Left lobe of liver (tissue), 2 donors: ENCODE results near the gene FN1. TPM values are rescaled to one million over a fixed set of nuclear protein-coding genes. Genes with fewer than 3 reads are reported as not detected.
"Not testable (repeated sequence)": the region's sequence is repeated elsewhere in the genome, so short reads cannot be mapped to it uniquely, and the experiment has no call there.

Experiments used
- ATAC-seq: fragments of 200-7000 bp; cut with Tn5 transposase; one replicate; pipeline ENCODE4 v1.9.1; 2020; ENCODE audit warnings: mild to moderate bottlenecking, moderate library complexity
- DNase-seq: peaks from one replicate; pipeline ENCODE4 v3.0.0-alpha.2; 2020; ENCODE audit warnings: low spot score
- total RNA-seq: library from RNA; stranded (reverse); gene quantifications from one replicate; pipeline ENCODE4 v1.2.1, GENCODE V29; 2021
- donor health status: DM: no; HTN: no; CAD: no; lungs with moderate emphysema.
- donor health status: DM: no; HTN: yes; CAD: no.

FN1 gene
- total RNA-seq, 1 donor from 2014 or later: 1,295 TPM

GRCh38 chr2:215369181-215369760 is 66.6 kb downstream of the FN1 start:
- DNase-seq (no peak), ATAC-seq (no peak)

- DNase-seq: no peak
- ATAC-seq: no peak
Observed at GRCh38 chr2:215368493-215368809, 67.4 kb downstream of the FN1 start.

- no peak for DNase-seq
- no peak for ATAC-seq
Observed at GRCh38 chr2:215367662-215368492, 68.0 kb downstream of the FN1 start.

- ATAC-seq (no peak), DNase-seq (no peak)
Observed at GRCh38 chr2:215366440-215367032, 69.3 kb downstream of the FN1 start.

- ATAC-seq: no peak
- DNase-seq: no peak
Observed at GRCh38 chr2:215365184-215365658, 70.6 kb downstream of the FN1 start.

- no peak for ATAC-seq
- no peak for DNase-seq
Observed at GRCh38 chr2:215364157-215365155, 71.4 kb downstream of the FN1 start.

GRCh38 chr2:215363461-215364156 is 72.3 kb downstream of the FN1 start:
- ATAC-seq (no peak), DNase-seq (no peak)

- no peak for ATAC-seq
- no peak for DNase-seq
Observed at GRCh38 chr2:215363039-215363438, 72.8 kb downstream of the FN1 start.

GRCh38 chr2:215362562-215362904 is 73.3 kb downstream of the FN1 start:
- DNase-seq (no peak), ATAC-seq (peak; percentile 29)

GRCh38 chr2:215361876-215362561 is 73.8 kb downstream of the FN1 start:
- peak; percentile 23 for ATAC-seq
- no peak for DNase-seq

- DNase-seq (no peak), ATAC-seq (no peak)
Observed at GRCh38 chr2:215361211-215361875, 74.5 kb downstream of the FN1 start.

- no peak for DNase-seq
- no peak for ATAC-seq
Observed at GRCh38 chr2:215360596-215360995, 75.3 kb downstream of the FN1 start.

- ATAC-seq, DNase-seq: not testable (repeated sequence)
Observed at GRCh38 chr2:215360059-215360458, 75.8 kb downstream of the FN1 start.

GRCh38 chr2:215359576-215359922 is 76.3 kb downstream of the FN1 start:
- DNase-seq: no peak
- no peak for ATAC-seq

- ATAC-seq: peak; percentile 16
- no peak for DNase-seq
Observed at GRCh38 chr2:215358891-215359575, 76.8 kb downstream of the FN1 start.

GRCh38 chr2:215358312-215358845 is 77.5 kb downstream of the FN1 start:
- DNase-seq (no peak), ATAC-seq (no peak)

- no peak for DNase-seq
- no peak for ATAC-seq
Observed at GRCh38 chr2:215357660-215358059, 78.2 kb downstream of the FN1 start.

GRCh38 chr2:215356948-215357461 is 78.9 kb downstream of the FN1 start:
- no peak for DNase-seq
- peak; percentile 28 for ATAC-seq
